ENCODE results near the gene WHRN.
A peak's percentile ranks its signal among the peaks of the same experiment; 100 is the strongest.

The WHRN gene
- total RNA-seq: 0.08 to 2.3 (median 0.48) reads per million in 18 experiments

DNA sequence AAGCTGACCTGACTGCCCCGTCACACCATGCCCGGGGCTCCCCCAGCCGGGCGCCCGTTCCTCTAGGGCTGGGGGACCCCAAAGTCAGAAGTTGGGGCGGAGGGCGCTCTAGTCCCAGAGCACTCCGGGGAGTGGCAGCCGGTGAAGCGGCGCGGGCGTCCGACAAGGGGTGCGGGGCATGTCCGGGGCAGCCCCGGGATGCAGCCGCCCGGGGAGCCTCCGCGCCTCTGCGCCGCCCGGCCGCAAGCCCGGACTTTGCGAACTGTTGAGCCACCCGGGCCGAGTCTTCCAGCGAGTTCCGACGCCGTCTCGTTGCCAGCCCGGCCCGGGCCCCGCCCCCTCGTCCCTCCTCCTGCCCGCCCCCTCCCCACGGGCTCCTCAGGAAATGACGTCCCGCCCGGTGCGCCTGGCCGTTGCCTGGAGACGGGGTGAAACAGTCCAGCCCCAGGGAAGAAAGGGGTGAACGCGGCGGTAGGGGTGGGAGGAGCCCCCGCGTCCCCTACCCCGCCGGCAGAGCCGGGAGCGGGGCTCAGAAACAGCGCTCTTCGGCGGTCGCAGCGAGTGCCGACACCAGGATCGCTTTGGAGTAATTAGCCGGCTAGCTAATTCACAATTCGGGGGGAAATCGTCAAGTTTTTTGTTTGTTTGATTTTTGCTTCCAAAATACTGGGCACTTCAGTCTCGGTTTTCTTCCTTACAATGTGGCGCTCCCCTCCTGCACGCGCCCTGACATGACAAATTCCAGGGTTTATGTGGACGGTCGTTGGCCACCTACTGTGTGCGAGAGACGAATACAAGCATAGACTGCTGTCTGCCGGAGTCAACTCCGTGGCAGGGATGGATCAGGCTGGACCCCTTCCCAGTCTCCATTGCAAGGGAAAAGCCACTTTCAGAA, at the start of gene WHRN:
WHRN (minus strand) TSS at position 287 of the 895 bp plus-strand sequence. CDS start 672 bp downstream, outside the sequence.
- peak; percentile 50 to 73 for DNase-seq

- DNase-seq: no peak
Measured at GRCh38 chr9:114553202-114553601, 47.9 kb upstream of the WHRN start.

DNA sequence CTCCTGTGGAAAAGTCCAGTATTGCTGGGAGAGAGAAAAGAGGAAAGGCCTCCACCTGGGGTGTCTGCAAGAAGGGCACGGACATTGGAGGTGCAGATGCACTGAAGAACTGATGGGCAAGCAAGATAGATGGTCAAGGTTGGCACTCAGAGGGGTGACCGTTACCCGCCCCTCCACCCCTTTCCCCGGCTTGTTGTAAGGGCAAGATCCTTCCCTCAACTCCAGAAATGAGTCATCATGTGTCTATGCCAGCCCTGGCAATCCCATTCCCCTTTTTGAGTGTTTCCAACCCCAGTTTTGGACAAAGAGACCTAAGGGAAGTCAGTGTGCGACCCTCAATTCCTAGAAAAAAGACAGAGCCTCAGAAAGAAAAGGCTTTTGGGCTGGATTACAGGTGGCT, 47.4 kb upstream of the WHRN start:
- DNase-seq: no peak

GRCh38 chr9:114551750-114552685, 46.7 kb upstream of the WHRN start:
- DNase-seq: peak; percentile 87 to 95

GRCh38 chr9:114549697-114550330, 44.5 kb upstream of the WHRN start:
- peak; percentile 21 to 64 for DNase-seq

GRCh38 chr9:114546851-114547250, 41.6 kb upstream of the WHRN start:
- DNase-seq: no peak

- DNase-seq: no peak
Measured at GRCh38 chr9:114545055-114545454, 39.8 kb upstream of the WHRN start.

- DNase-seq: no peak
Measured at GRCh38 chr9:114539701-114540380, 34.6 kb upstream of the WHRN start.

GRCh38 chr9:114538241-114538640, 33.0 kb upstream of the WHRN start:
- peak in 1 of 2 donors; percentile 13 for DNase-seq

DNA sequence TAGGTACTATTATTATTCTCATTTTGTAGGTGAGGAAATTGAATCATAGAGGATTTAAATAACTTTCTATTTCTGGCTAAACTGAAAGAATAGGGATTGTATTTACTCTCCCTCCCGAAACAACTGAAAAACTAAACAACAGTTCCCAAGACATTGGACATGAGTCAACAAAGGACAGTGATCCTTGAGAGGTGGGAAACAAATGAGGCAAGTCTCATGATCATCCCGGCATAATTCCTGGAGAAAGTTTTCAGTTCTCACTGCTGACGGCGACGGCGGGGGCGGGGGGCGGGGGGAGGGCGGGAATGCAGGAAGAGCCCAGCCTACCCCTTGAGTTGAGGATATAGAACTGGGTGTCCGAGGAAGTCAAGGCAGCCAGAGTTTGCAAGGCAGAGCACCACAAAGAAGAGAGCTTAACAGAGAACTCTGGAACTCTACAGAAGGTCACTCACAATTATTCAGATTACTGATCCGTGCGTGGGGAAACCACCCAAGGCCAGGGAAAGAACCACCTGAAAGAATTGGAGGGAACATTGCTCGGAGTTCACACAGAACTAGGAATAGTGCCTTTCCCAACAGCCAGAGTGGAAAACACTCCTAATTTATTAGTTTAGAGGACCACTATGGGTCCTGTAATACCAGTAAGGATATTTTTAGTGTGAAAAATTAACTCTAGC, 27.4 kb upstream of the WHRN start:
- no peak for DNase-seq

DNA sequence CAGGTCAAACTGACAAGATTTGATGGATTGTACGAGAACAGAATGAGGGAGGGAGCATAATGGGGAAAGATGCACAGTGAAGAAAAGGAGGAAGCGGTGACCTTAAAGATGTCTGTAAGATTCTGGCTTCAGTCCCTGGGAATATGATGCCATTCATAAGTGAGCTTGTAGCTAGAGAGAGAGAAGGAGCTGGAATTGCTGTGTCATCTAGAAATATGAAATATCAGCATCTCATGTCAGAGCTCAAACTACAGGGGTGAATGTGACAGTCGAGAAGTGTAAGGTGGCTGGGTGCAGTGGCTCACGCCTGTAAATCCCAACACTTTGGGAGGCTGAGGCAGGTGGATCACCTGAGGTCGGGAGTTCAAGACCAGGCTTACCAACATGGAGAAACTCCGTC, 24.0 kb upstream of the WHRN start:
- DNase-seq: no peak

DNA sequence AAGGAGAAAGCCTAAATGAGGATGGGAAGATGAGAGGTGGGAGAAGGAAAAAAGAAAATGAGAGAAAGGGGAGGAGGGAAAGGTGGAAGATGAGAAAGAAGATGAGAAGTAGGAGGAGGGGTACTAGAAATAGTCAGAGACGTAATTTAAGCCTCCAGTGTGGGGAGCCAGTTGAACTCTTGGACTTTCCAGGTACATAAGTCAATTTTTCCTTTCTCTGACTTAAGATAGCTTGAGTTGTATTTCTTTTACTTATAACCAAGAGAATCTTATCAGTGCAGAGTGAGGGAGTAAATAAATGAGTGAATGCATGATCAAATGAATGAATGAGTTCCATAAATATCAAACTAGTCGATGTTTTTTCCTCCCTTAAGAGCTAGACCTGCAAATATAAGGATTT, 21.5 kb upstream of the WHRN start:
- no peak for DNase-seq

DNA sequence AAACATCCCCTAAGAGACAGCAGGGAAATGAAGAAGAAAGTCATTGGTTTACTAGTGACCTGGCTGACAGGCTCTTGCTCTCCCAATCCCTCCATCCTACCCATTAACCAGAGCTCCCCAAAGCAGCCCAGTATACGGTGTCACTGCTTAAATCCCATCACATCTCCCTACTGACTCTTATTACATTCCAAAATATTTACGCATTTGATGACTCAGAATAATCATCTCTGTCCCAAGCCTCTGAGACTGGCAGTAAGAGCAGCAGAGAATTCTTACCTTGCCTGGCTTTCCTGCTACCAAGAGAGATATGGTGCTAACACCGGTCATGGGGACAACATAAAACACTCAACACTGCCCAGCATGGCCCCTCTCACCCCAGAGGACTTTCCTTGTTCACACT, 20.2 kb upstream of the WHRN start:
- no peak for DNase-seq

- DNase-seq: no peak
Measured at GRCh38 chr9:114524247-114524681, 19.0 kb upstream of the WHRN start.

- no peak for DNase-seq
Measured at GRCh38 chr9:114522847-114523246, 17.6 kb upstream of the WHRN start.

GRCh38 chr9:114522286-114522685, 17.0 kb upstream of the WHRN start:
- no peak for DNase-seq

DNA sequence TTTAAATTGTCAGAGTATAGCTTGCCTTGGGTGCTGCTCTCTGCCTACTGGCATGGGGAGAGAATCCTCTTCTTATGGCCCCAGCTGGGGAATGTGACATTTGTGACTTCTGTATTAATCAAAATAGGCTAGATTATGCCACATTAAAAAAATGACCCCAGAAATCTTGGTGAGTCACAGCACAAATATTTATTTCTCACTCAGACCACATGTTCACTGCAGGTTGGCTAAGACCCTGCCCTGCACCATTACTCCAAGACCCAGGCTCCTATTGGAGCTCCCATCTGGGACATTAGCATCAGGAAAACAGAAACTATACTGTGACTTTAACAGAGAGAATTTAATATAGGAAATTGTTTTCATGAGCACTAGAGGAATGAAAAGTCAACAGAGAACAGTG, 16.6 kb upstream of the WHRN start:
- no peak for DNase-seq

- DNase-seq: peak in 1 of 2 donors; percentile 22
Measured at GRCh38 chr9:114518599-114519022, 13.3 kb upstream of the WHRN start.

DNA sequence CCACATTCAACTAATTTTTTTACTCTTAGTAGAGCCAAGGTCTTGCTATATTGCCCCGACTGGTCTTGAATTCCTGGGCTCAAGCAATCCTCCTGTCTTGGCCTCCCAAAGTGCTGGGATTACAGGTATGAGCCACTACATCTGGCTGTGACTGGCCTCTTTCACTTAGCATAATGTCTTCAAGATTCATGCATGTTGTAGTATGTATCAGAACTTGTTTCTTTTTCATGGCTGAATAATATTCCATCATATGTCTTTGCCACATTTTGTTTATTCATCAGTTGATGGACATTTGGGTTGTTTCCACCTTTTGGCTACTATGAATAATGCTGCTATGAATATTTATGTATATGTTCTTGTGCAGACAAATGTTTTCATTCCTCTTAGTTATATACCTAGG, 12.8 kb upstream of the WHRN start:
- no peak for DNase-seq

- no peak for DNase-seq
Measured at GRCh38 chr9:114516913-114517312, 11.6 kb upstream of the WHRN start.

DNA sequence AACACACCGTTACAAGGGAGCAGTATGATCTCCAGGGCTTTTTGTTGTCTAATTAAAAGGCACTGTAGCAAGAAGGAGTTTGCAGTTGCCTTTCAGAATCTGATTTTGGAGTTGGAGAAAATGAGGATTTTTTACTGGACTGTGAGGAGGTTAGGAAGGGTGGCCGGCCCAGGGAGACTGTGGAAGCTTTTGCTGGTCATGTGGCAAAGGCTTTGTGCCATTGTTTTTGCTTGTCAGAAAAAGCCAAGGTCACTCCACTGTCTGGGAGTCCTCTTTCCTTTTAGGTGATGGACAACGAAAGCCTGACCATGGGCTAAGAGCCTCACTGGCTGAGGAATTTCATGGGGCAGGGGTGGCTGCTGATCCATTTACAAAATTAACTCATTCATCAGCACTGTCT, 10.3 kb upstream of the WHRN start:
- no peak for DNase-seq

GRCh38 chr9:114513959-114514267, 8.6 kb upstream of the WHRN start:
- DNase-seq: no peak
